ENCODE measurements around the gene COMTD1. TPM values are rescaled to one million over a fixed set of nuclear protein-coding genes. Genes with fewer than 3 reads are reported as not detected.
A peak's percentile ranks its signal among the peaks of the same experiment; 100 is the strongest.

The COMTD1 gene
- total and polyA plus RNA-seq, 2 of the 4 experiments (the other 2 are of a cell fraction) = 1.6 to 6.4 TPM

- Histone ChIP-seq H2BK120ac (ENCODE audit: low read depth, low read length) (peak overlapping the region; percentile 59), H3K4me1 (ENCODE audit: control insufficient read depth, insufficient read depth, low read length) (peaks cover 11% of the 10 kb centered on the region), H3K27me3 (ENCODE audit: control insufficient read depth, insufficient read depth, low read length) (peaks cover 8% of the 10 kb centered on the region), H2BK5ac (ENCODE audit: low read depth, low read length, poor library complexity, severe bottlenecking) (no peak overlapping the region), H4K5ac (ENCODE audit: low read depth, low read length) (no peak overlapping the region; the same call in 1 of the 2 replicates), H4K8ac (ENCODE audit: low read depth in 2 of 2, low read length in 2 of 2) (peak overlapping the region in 1 of 2 experiments; percentile 45; a peak in 2 of 4 replicates), H3K14ac (replicated peaks; ENCODE audit: low read depth, low read length) (0 out of 2 replicates have a peak overlapping the region, but pooled peaks have one; percentile 50), H2AK5ac (ENCODE audit: low read depth, low read length) (no peak overlapping the region), H2AK9ac (replicated peaks; ENCODE audit: low read depth, low read length, poor library complexity) (no peak overlapping the region), H3K4ac (ENCODE audit: low read depth, low read length) (peak overlapping the region; percentile 50), H2BK20ac (ENCODE audit: low read depth, low read length) (peak overlapping the region; percentile 73), H3K23ac (ENCODE audit: low read depth, low read length) (0 out of 2 replicates have a peak overlapping the region, but pooled peaks have one; percentile 55), H4K20me1 (ENCODE audit: insufficient read depth, low read length) (no peaks in the 10 kb centered on the region), H3K18ac (ENCODE audit: low read depth, low read length) (peak overlapping the region; percentile 21; the same call in 1 of the 2 replicates), H3K56ac (ENCODE audit: extremely low read depth, insufficient read depth, low read length) (no peak overlapping the region), H3K9ac (ENCODE audit: low read depth, low read length) (no peak overlapping the region), H3K9me1 (ENCODE audit: insufficient read depth, low read length) (no peaks in the 10 kb centered on the region), H4K91ac (ENCODE audit: insufficient read depth, low read depth, low read length) (no peak overlapping the region), H3K36me3 (ENCODE audit: control insufficient read depth, insufficient read depth, low read length) (no peaks in the 10 kb centered on the region), H2AFZ (replicated peaks; ENCODE audit: low read length, poor library complexity) (peak overlapping the region; percentile 66), H3K4me2 (ENCODE audit: low read depth, low read length) (peak overlapping the region; percentile 3), H3K9me3 (ENCODE audit: control insufficient read depth, insufficient read depth, low read length) (peaks cover 2% of the 10 kb centered on the region; the same call in 1 of the 2 replicates), H3K27ac (ENCODE audit: insufficient read depth, low read length) (peak overlapping the region; percentile 67; the same call in 1 of the 2 replicates), H3K79me1 (ENCODE audit: low read depth in 1 of 2, low read length in 2 of 2) (no peaks in the 10 kb centered on the region), H2BK15ac (ENCODE audit: low read depth, low read length) (no peak overlapping the region), H3K4me3 (ENCODE audit: insufficient read depth, low read depth, low read length) (no peak overlapping the region)
- ChIA-PET POLR2A (ENCODE audit: unreplicated experiment) (no interaction called here), CTCF (interaction anchor here (1.0 kb wide), 1 partner anchor 48 kb away, joined by 3 read pairs; the partner anchor contains the start of gene COMTD1)
- BruUV-seq (replicated peaks) = no TSS peak
- DNase-seq = peak; percentile 74
- peak; percentile 83 for ATAC-seq (ENCODE audit: low read depth)
- WGBS, 2 experiments (ENCODE audit: extremely low coverage in 2 of 2, insufficient read length in 1 of 2) = 0% methylated on average over 5 of the region's 12 CpGs; no CpG with 5 or more reads in 1 of the 2 experiments
- dilution Hi-C loops (cut with HindIII; ENCODE audit: low sequenced_read_pairs, unreplicated experiment) = no loop called here
- in situ Hi-C loops (cut with MboI; ENCODE audit: low sequenced_read_pairs) = no loop called here
- intact Hi-C loops (cut with micrococcal nuclease) = no loop called here
- TF ChIP-seq CEBPB (IDR thresholded peaks at IDR 0.05; ENCODE audit: low read depth, low read length) = no peak
- no peak for TF ChIP-seq ELK1 (IDR thresholded peaks at IDR 0.05; ENCODE audit: borderline replicate concordance, low read depth, low read length)
- TF ChIP-seq MXI1 (IDR thresholded peaks at IDR 0.05; ENCODE audit: borderline replicate concordance, low read depth, low read length) = no peak
- TF ChIP-seq SMC3 (IDR thresholded peaks at IDR 0.05; ENCODE audit: low read depth, low read length) = no peak
- TF ChIP-seq CTCF (conservative IDR thresholded peaks at IDR 0.05; ENCODE audit: low read depth, low read length) = no peak
- TF ChIP-seq POLR2A (IDR thresholded peaks at IDR 0.05; ENCODE audit: low read depth, low read length) = no peak
- TF ChIP-seq FOS (IDR thresholded peaks at IDR 0.05; ENCODE audit: low read depth, low read length) = no peak
- TF ChIP-seq USF2 (IDR thresholded peaks at IDR 0.05; ENCODE audit: low read depth, low read length) = no peak
- no peak for TF ChIP-seq CHD1 (IDR thresholded peaks at IDR 0.05; ENCODE audit: low read depth, low read length)
- no peak for TF ChIP-seq NFE2L2 (IDR thresholded peaks at IDR 0.05; ENCODE audit: low read depth, low read length)
- no peak for TF ChIP-seq RCOR1 (IDR thresholded peaks at IDR 0.05; ENCODE audit: insufficient replicate concordance, low read length)
- TF ChIP-seq RFX5 (IDR thresholded peaks at IDR 0.05; ENCODE audit: low read depth, low read length) = no peak
- TF ChIP-seq BHLHE40 (IDR thresholded peaks at IDR 0.05; ENCODE audit: low read depth, low read length) = no peak
- TF ChIP-seq RAD21 (IDR thresholded peaks at IDR 0.05; ENCODE audit: low read length) = no peak
Measured at GRCh38 chr10:75283671-75284470, 48.1 kb upstream of the COMTD1 start.

All from IMR-90 (cell line).